SKM-1 (cell line): Measurements from ENCODE around the gene KDM2A.
"Not testable (repeated sequence)": the region's sequence is repeated elsewhere in the genome, so short reads cannot be mapped to it uniquely, and the experiment has no call there.

Source experiments
- DNase-seq: peaks from one replicate; lab custom pipeline; 2025; ENCODE audit not compliant: unreplicated experiment; lab: John Stamatoyannopoulos, UW

KDM2A gene

GRCh38 chr11:67233584-67234190 is 114.6 kb downstream of the KDM2A start:
- no peak for DNase-seq

- not testable (repeated sequence) for DNase-seq
Observed at GRCh38 chr11:67234571-67234970, 115.5 kb downstream of the KDM2A start.

DNA sequence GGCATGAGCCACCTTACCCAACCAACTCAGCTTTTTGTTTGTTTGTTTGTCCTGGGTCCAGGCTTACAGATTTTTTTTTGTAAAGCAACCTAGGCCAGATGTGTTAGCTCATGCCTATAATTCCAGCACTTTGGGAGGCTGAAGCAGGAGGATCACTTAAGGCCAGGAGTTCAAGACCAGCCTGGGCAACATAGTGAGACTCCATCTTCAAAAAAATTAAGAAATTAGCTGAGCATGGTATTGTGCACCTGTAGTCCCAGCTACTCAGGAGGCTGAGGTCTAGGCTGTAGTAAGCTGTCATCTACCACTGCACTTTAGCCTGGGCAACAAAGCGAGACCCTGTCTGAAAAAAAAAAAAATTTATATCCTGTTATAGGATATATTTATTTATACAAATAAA is 118.5 kb downstream of the KDM2A start:
- DNase-seq: no peak

GRCh38 chr11:67238894-67239782 is 120.1 kb downstream of the KDM2A start:
- no peak for DNase-seq

DNA sequence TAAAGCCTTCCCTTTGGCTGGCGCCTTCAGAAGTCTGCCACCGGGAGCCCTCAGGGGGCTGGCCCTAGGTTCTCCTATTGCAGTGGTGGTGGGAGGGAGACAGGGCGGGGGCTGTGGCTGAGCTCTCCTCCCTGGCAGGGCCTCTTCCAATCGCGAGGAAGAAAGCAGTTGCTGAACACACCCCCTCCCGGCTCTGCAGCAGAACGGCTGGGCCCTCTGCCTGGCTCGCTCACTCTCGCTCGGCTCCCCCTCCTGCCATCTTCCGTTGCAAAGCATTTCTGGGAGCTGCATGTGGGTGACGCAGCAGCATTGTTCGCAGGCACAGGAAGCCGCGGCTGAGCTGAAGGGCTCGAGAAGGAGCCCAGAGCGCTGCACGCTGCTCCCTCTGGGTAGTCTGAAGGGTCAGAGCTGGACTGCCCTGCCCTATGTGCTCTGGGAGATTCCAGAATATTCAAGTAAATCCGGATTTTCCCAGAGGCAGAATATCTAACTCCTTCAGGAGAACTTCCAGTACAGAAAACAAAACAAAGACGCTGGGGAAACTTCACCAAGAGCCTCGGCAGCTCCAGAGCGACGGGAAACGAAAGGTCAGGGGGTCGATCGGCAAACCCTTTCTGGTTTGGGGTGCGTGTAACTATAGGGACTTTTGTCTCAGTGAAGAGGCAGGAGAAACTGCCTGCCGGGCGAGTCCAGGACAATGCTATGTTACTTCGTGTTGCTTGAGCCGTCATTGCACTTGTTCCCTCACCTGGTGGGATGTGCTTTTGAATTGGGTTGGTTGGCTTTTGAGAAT is 120.9 kb downstream of the KDM2A start:
- DNase-seq: peak; percentile 97

DNA sequence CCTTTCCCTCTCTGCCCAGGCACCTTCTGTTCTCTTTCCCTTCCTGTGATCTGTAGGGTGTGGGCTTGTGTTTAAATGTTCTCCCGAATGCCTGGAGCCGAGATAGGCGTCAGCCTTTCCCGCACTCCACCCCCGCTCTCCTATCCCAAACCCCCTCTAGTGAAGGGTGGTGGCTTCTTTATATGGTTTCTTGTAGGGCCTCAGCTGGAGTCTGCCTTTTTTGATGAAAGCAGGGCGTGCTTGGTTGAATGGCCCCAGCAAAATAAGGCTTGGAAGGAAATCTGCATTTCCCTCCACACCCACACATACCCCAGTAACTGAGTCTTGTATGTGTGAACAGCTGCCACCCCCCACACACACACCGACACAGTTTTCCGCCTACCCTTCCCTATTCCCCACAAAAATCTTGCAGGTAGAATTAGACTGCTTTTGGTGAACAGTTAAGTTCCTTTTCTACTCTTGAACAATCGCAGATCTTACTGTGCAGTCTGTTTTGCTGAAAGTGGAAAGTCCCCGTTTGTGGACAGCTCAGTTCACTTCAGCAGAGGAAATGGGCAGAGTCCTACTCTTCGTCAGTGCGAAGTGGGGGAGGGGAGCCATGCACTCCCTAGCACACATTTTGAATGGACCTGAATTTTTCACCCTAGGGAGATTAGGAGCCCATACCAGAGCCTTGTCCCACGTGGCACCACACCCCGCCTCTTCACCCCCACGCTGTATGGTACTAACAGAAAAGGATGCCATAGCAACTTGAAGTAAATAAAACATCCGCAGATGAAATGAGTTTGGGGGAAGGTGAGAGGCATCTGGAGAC is 121.7 kb downstream of the KDM2A start:
- DNase-seq: no peak

- DNase-seq: no peak
Observed at GRCh38 chr11:67242548-67242947, 123.5 kb downstream of the KDM2A start.

DNA sequence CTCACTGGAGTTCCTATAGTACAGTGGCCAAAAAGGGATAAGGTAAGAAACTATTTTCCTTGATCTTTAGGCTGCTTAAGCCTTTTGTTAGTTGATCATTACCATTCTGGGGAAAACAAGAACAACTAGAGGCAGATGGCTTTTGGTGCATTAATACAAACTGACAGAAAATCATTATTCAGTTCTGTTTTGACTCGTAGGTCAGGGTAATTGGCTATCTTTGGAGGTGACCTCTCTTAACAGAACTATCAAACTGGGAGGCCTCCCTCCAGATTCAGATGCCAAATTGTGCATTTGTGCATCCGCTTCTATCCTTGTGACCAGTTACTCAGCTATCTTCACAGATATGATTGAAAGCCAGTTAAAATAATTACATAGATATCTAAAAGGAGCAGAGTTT is 124.0 kb downstream of the KDM2A start:
- no peak for DNase-seq

DNA sequence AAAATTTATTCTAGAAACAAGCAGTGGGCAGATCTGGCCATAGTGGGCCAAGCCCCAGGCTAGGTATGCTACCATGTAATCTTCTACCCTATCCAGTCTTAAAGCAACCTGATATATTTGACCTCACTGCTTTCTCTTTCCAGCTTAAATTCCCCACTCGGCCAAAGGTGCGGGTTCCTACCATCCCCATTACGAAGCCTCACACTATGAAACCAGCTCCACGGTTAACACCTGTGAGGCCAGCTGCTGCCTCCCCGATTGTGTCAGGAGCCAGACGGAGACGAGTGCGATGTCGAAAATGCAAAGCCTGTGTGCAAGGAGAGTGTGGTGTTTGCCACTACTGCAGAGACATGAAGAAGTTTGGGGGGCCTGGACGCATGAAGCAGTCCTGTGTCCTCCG is 126.0 kb downstream of the KDM2A start:
- DNase-seq: no peak

DNA sequence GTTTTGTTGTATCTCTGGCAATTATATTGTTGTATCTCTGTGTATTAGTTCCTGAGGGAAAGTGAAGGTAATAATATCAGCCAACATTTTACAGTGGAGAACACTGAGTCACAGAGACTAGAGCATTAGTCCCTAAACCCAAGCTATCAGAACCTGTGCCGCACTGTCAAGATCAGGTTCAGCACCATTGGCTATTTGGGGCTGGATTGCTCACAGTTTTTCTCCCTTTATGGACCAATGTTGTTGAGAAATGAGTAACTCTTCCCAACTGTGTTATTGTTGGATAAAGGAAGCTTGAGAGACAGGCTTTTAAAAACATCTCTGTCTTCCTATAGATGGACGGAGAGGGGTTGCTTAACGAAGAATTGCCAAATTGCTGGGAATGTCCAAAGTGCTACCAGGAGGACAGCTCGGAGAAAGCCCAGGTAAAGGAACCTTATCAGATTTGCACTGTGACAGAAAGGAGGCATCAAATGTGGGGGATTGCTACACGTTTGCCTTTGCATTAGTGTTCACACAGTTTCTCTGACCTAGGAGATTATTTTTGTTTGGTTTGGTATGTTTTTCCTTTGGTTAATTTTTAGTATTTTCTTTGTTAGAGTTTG is 129.0 kb downstream of the KDM2A start:
- no peak for DNase-seq

GRCh38 chr11:67248653-67249052 is 129.6 kb downstream of the KDM2A start:
- DNase-seq: no peak

- DNase-seq: no peak
Observed at GRCh38 chr11:67250059-67251043, 131.3 kb downstream of the KDM2A start.

- no peak for DNase-seq
Observed at GRCh38 chr11:67251841-67252240, 132.8 kb downstream of the KDM2A start.

DNA sequence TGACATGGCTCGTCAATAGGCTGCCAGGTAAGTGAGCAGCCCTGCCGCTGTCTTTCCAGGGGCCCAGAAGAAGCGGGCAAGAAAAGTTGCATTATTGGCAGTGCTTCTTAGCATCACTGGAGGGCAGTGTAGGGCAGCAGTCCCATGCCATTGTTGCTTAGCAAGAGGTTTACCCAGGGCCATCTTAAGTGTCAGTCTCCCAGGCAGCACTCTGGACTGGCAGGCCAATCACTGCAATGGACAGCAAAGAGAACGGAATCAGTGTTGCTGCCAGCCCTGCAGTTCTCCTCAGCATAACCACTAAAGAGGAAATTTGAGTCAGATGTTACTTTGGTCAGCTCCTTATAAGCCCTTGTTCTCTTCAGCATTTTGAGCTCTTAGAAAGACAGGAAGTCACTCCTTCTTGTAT is 133.8 kb downstream of the KDM2A start:
- DNase-seq: no peak

DNA sequence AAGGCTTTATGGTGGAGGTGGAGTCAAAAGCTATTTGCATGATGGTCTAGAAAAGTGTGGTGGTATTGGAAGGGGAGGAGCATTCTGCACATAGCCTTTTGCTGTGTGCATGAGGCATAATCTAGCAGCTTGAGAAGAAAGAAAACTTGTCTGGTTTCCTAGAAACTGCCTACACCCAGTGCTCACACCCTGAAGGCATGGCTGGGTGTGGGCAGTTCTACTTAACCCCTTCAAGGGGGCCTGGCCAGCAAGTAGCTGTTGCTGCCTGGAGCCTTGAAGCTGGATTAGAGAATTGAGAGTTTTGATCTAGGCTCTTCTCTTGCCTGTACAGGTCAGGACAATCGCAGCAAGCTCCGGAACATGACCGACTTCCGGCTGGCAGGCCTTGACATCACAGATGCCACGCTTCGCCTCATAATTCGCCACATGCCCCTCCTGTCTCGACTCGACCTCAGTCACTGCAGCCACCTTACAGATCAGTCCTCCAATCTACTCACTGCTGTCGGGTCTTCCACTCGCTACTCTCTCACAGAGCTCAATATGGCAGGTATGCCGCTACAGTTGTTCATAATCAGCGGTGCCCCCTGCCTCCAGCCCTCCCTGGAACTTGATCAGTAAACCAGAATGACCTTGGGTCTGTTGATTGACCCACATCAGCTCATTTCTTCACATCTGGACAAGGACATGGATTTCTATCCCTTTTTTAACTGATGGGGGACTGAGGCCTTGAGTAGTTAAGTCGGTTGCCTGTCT is 135.0 kb downstream of the KDM2A start:
- DNase-seq: no peak

DNA sequence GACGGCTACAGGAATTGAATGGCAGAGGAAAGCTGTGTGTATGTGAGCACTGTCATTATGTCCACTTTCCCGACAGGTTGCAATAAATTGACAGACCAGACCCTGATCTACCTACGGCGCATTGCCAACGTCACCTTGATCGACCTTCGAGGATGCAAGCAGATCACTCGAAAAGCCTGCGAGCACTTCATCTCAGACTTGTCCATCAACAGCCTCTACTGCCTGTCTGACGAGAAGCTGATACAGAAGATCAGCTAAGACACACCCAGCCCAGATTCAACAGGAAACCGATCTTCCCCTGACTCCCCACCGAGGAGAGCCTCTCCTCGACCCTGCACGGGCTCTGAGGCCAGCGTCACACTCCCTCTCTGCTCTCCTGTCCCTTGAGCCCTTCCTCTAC is 135.7 kb downstream of the KDM2A start:
- DNase-seq: no peak

DNA sequence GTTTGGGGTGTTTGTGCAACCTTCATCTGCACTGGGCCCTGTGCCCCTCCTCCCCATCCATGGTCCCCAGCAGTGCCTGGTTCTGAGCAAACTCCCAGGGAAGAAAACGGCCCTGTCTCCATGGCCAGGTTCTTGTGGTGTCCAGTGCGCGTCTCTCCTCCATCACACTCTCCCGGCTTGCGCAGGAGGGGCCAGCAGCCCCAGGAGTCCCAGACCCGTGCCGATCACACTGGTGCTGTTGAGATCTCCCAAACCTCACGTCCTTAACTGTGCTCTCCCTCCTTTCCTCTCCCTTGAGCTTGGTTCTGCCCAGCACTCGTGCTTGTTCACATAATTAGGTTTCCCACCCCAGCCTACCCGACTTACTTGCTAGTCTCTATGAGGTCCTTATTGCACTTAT is 136.3 kb downstream of the KDM2A start:
- no peak for DNase-seq

DNA sequence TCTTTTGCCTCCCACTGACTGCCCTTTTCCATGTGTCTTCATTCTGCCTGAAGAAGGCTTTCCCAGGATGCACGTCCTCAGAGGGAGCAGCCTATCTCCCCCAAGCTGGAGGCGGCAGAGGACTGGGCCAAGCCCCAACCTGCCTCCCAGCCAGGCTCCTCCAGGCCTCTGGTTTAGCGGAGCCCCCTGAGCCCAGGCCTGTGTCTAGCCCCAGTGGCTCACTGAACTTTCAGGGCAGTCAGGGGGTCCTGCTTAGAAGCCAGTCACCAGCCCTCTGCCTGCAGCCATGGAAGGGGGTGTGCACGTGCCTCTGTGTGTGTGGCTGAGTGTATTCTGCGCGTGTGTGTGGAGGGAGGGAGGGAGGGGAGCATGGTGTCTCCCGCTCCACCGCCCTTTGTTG is 136.8 kb downstream of the KDM2A start:
- DNase-seq: no peak
